GM21619 (cell line): ENCODE measurements around the gene RRAS.

ENCODE experiments used
- ATAC-seq: cut with Tn5 transposase; IDR thresholded peaks from one replicate; pipeline ENCODE4 v1.9.1; 2021; ENCODE audit not compliant: unreplicated experiment

The RRAS gene

GRCh38 chr19:49640113-49640898 is at the start of gene RRAS:
Gene RRAS (minus strand): TSS chr19:49640143. CDS start chr19:49640098, 45 bp downstream.
- ATAC-seq, result peak; percentile 51

GRCh38 chr19:49689133-49690078 is 49.5 kb upstream of the RRAS start, which contains the start of gene ADM5:
Gene ADM5 (plus strand): TSS chr19:49689594. CDS start chr19:49689838, 244 bp downstream.
- no peak for ATAC-seq

GRCh38 chr19:49688531-49689132 is 48.7 kb upstream of the RRAS start:
- no peak for ATAC-seq

GRCh38 chr19:49687566-49688316 is 47.8 kb upstream of the RRAS start:
- ATAC-seq, result no peak

GRCh38 chr19:49687150-49687549 is 47.2 kb upstream of the RRAS start:
- no peak for ATAC-seq

GRCh38 chr19:49686503-49687088 is 46.7 kb upstream of the RRAS start:
- ATAC-seq, result no peak

- ATAC-seq, result no peak
Measured at GRCh38 chr19:49685845-49686332, 45.9 kb upstream of the RRAS start.

GRCh38 chr19:49684983-49685553 is 45.1 kb upstream of the RRAS start:
- ATAC-seq, result no peak

GRCh38 chr19:49684251-49684982 is 44.5 kb upstream of the RRAS start:
- ATAC-seq, result no peak

- ATAC-seq, result no peak
Measured at GRCh38 chr19:49683814-49684250, 43.9 kb upstream of the RRAS start.

- ATAC-seq, result no peak
Measured at GRCh38 chr19:49682274-49682673, 42.3 kb upstream of the RRAS start.

GRCh38 chr19:49681830-49682229 is 41.9 kb upstream of the RRAS start:
- no peak for ATAC-seq

GRCh38 chr19:49680421-49681351 is 40.7 kb upstream of the RRAS start:
- ATAC-seq, result no peak

- no peak for ATAC-seq
Measured at GRCh38 chr19:49679771-49680413, 39.9 kb upstream of the RRAS start.

- ATAC-seq, result no peak
Measured at GRCh38 chr19:49678985-49679770, 39.2 kb upstream of the RRAS start.

- ATAC-seq, result no peak
Measured at GRCh38 chr19:49677901-49678674, 38.1 kb upstream of the RRAS start.
